HG03175 (cell line): ENCODE measurements around the gene DNAJC15.

Experiments used
- ATAC-seq: cut with Tn5 transposase; IDR thresholded peaks from one replicate; pipeline ENCODE4 v1.9.1; 2021; ENCODE audit warnings: mild to moderate bottlenecking, moderate library complexity; ENCODE audit not compliant: unreplicated experiment

The DNAJC15 gene

DNA sequence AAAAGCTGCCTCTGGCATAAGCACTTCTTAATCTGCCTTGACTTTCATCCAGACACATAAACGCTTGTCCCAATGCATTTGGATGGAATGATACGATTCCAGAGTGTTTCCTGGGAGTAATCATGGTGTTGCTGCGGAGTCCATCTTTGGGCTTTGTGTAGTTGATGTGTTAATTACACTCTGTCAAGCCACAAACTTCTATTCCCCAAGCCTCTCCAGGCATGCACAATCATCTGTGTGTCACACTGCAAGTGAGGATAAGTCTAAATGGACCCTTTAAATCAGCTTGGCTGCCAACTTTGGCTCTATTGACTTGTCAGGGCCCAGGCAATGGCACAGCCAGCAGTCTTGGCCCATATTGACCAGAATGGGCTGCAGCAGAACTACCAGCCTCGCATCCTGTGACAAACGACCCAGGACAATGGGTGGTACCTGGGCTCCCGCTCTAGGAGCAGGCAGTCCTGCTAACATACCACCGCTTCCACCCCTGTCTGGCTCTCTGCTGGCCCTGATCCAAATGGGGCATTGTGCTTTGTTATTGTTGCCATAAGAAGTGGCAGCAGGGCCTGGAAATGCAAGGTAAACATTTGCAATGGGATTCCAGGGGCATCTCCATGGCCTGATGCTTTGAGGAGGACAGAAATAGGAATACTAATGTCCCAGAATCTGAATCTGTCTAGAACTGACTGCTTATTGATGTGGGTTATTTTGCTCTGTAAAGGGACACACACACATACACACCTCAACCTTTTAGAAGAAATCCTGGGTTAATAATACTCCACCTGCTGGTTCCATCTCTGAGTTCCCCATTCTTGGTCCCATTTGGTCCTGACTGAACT, 127.2 kb downstream of the DNAJC15 start:
- no peak for ATAC-seq

DNA sequence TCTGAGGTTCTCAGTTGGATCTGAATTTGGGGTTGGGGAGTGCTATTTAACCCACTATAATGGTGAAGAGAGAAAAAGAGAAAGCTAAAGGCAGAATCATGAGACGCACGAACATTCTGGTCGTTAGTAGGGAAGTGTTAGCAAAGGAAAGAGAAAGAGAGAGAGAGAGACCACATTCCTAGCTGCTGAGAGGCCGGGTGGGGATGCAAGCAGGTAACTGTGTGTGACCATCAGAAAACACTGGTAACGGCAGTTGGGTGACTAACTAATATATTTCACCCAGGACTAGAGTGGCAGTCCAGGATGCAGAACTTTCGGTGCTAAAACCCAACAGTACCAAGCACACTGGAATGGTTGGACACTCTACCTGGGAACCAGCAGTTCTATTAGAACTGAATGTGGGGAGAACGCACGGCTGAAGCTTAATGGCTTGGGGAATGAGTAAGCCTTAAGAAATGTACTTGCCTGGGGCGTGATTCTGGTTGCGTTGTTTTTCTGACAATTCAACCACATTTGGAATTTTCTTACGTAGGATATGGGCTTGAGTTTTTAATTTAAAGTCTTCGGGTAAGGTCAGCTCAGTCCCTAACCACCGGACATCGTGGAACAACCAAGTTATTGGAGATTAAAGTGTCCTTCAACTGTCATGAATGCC, 130.2 kb downstream of the DNAJC15 start:
- no peak for ATAC-seq

DNA sequence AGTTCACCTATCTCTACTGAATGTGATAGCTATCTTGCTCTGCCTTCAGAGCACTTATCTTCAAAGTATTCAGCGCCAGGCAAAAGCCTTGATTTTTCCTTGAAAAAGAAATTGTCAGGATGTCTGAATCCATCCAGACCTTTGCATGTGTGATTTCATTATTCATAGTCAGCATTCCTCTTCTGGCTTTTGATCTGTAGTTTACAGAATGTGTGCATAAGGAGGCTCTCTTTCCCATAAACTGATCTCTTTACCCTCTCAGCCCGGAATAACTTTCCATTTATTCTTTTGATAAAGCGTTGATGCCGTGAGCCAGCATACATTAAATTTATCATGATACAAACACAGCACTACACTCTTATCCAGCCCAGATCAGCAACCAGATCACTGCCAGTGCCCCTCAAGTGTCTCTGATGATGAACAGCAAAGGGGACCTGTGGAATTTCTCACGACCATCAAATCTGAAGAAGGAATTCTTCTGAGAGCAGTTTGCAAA, 130.8 kb downstream of the DNAJC15 start:
- no peak for ATAC-seq

DNA sequence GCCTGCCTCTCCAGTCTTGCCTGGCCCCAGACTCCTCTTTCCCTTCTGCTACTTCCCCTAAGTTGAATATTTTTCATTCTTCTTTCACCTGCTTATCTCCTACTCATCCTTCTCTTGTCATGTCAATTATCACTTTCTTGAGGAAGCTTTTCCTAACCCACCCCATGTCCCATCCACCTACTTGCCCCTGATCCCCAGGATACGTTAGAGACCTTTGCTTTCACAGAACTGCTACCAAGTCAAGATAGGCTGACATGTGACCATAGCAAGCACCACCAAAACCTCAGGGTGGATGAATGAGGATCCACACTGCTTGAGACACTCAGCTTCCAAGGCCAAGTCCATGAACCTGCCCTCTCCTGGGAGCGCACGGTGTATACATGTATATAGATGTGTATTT, 131.5 kb downstream of the DNAJC15 start:
- no peak for ATAC-seq

DNA sequence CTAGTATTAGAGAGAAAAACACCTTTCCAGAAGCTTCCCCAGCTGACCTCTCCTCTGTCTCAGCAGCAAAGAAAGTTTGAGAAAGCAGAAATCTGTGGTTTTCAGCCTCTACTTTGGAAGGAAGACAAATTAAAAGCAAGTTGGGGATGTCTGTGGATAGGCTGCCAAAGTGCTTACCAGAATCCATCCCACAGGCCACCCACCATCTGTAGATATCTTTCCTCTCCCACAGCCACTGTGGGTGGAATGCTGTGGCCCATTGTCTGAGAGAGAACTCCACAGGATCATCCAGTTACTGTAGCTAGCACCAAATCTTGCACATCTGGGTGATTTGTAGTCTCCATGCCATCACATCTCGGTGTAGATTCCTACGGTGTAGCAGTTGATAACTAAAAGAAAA, 133.5 kb downstream of the DNAJC15 start:
- ATAC-seq, result no peak

DNA sequence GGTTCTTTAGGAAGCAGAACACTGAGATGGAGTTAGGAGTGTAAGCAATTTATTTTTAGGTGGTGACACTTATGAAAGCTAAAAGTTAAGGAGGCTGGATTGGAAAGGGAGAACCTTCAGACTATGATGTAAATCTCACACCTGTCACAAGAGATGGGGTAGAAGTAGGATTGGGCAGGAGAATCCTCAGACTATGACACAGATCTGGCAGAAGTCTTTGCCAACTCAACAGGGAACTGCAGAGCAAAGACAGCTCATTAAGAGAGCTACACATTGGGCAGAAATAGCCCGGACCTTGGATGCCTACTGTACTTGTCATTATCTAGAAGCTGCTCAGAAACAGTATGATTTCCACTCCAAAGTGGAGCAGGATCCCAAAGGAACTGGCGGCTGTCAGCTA, 134.4 kb downstream of the DNAJC15 start:
- ATAC-seq, result no peak

DNA sequence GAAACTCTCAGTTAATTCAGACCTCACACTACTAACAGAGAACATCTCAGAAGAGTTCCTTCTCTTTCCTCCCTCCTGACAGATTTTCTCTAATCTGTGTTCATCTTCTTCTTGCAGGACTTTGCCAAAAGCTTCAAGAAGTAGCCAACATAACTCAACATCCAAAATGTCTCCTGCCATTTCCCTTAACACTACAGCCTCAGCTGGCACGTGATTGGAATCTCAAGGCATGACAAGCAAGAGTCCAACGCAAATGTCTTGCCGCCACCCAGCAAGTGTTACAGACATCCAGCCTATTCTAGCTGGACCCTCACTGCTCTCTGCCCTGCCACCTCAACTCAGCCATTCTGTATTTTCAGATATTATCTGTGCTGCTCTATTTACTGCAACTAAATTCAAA, 135.1 kb downstream of the DNAJC15 start:
- ATAC-seq, result no peak

DNA sequence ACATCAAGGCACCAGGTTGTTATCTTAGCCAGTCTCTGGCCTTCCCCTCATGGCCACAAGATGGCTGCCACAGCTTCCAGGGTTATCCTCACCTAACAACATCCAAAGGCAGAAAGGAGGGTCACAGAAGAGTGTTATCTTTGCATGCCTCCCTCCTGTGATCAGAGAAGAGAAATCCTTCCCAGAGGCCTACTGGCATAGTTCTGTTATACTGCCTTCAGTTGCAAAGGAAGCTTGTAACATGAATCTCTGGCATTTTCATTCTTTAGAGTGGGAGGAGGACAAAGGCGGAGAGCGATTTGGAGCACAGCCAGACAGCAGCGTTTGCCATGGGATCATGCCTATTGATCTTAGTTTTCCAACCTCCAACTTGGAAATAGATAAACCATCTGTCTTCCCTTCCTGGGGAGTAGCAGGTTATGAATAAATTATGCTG, 135.7 kb downstream of the DNAJC15 start:
- no peak for ATAC-seq
